ENCODE measurements around the gene HHAT.
A peak's percentile ranks its signal among the peaks of the same experiment; 100 is the strongest.

The HHAT gene

DNA sequence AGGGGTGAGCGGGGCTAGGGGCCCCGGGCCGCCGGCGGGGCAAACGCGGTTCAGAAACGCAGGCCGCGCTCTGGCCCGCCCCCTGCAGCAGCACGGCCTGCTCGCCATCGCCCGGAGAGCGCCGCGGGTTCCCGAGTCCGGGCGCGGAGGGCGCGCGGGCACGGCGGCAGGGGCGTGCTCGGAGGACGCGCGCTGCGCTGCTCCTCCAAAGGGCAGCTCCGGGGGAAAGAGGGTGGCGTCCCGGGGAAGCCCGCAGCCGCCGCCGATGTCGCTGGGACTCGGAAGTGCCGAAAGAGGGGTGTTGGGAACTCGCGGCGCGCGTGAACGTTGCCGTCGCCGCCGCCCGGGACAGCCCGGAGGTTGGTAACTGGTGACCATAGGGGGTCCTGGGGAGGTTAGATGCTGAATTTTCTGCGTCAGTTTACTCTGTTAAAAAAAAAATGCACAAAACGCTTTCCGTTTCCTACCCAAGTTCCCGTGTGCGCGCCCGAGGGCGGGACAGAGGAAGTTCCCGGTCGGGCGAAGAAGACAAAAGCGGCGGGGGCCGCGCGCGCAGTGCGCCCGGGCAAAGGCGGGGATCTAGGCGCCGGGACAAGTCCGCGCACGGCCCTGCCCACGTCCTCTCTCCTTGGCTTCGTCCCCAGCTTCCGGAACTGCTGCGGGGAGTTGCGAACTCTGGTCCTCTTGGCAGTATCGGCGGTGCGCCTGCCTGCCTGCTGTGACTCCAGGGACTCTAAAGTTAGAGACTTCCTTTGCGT lies at the start of gene HHAT:
HHAT (plus strand) TSS at position 157 of the 758 bp plus-strand sequence. CDS start 20,074 bp downstream, outside the sequence.
- Histone ChIP-seq H3K9me3 (ENCODE audit: control insufficient read depth, insufficient read depth, low read depth, low read length) (no peaks in the 10 kb centered on the region), H3K4me1 (ENCODE audit: control insufficient read depth, insufficient read depth, low read length) (peaks cover 8% of the 10 kb centered on the region; the same call in 1 of the 2 replicates)

DNA sequence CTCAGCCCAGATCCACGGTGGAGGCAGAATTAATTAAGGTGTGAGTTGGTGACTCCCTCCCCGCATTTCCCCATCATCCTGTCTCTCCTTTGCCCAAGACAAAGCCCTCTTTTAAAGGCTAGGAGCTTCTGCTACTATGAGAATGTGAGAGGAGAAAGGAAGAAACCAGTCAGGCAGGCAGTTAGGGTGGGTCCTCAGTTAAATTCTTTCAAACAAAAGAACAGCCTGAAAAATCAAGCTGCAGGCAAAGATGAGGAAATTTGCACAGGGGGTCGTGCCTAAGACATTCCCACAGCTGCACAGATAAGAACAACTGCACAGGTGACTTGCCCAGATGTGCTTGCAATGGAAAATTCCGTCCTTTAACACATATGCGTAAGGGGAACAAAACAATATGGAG lies 48.5 kb upstream of the HHAT start:
- no peak overlapping the region for H3K9ac ChIP-seq (ENCODE audit: low read length)
- H3K27ac ChIP-seq (ENCODE audit: low read depth, low read length): no peak overlapping the region
- no peaks in the 10 kb centered on the region for H3K36me3 ChIP-seq (ENCODE audit: control insufficient read depth, insufficient read depth, low read length)
- H3K27me3 ChIP-seq (ENCODE audit: control insufficient read depth, insufficient read depth, low read length): no peaks in the 10 kb centered on the region
- H3K9me3 ChIP-seq (ENCODE audit: control insufficient read depth, insufficient read depth, low read depth, low read length): peaks cover 40% of the 10 kb centered on the region
- no peak overlapping the region for H3K4me3 ChIP-seq (ENCODE audit: low read depth, low read length)
- H3K4me1 ChIP-seq (ENCODE audit: control insufficient read depth, insufficient read depth, low read length): no peaks in the 10 kb centered on the region

More for the DNA sequence above, at the start of gene HHAT:
- peaks cover 76% of the 10 kb centered on the region for H3K27me3 ChIP-seq (ENCODE audit: control insufficient read depth, insufficient read depth, low read length)
- H3K4me3 ChIP-seq (ENCODE audit: low read depth, low read length): peak within 1 kb of the TSS; percentile 96
- peak within 1 kb of the TSS; percentile 88 for H3K9ac ChIP-seq (ENCODE audit: low read length)
- no peaks in the 10 kb centered on the region for H3K36me3 ChIP-seq (ENCODE audit: control insufficient read depth, insufficient read depth, low read length)
- H3K27ac ChIP-seq (ENCODE audit: low read depth, low read length): no peak within 1 kb of the TSS

DNA sequence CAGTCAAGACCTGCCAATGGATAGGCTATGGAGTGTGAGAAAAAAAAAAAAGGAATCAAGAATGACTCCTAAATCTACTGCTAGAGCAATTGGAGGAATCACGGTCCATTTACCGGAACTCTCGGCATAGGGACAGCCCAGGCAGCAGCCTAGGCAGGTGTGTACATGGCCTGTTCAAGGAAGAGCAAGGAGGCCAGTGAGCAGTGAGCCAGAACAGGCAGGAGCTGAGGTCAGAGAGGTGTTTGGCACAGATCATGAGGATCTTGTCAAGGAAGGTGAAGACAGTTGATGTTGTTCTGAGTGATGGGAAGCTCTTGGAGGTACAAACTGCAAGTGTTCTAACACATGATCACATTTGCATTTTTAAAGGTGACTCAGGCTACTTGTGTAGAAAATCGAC lies 40.6 kb upstream of the HHAT start:
- Histone ChIP-seq H3K4me1 (ENCODE audit: control insufficient read depth, insufficient read depth, low read length) (peaks cover 9% of the 10 kb centered on the region; the same call in 1 of the 2 replicates), H3K4me3 (ENCODE audit: low read depth, low read length) (no peak overlapping the region), H3K9me3 (ENCODE audit: control insufficient read depth, insufficient read depth, low read depth, low read length) (no peaks in the 10 kb centered on the region), H3K36me3 (ENCODE audit: control insufficient read depth, insufficient read depth, low read length) (no peaks in the 10 kb centered on the region), H3K27me3 (ENCODE audit: control insufficient read depth, insufficient read depth, low read length) (peaks cover 33% of the 10 kb centered on the region), H3K27ac (ENCODE audit: low read depth, low read length) (no peak overlapping the region), H3K9ac (ENCODE audit: low read length) (no peak overlapping the region)

DNA sequence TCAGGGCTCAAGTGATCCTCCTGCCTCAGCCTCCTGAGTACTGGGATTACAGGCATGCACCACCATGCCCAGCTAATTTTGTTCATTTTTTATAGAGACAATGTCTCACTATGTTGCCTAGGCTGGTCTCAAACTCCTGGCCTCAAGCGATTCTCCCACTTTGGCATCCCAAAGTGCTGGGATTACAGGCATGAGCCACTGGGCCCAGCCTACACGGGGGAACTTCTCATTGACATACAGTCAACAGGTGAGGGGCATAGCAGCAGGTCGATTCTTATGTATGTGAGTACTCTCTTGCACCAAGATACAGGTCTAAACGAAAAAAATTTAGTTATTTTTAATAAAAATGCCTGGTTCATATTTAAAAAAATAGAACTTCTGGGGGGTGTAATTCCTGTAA lies 39.5 kb upstream of the HHAT start:
- H3K27ac ChIP-seq (ENCODE audit: low read depth, low read length): no peak overlapping the region
- H3K36me3 ChIP-seq (ENCODE audit: control insufficient read depth, insufficient read depth, low read length): no peaks in the 10 kb centered on the region
- peaks cover 38% of the 10 kb centered on the region for H3K27me3 ChIP-seq (ENCODE audit: control insufficient read depth, insufficient read depth, low read length)
- H3K4me3 ChIP-seq (ENCODE audit: low read depth, low read length): no peak overlapping the region
- no peak overlapping the region for H3K9ac ChIP-seq (ENCODE audit: low read length)
- H3K4me1 ChIP-seq (ENCODE audit: control insufficient read depth, insufficient read depth, low read length): peaks cover 15% of the 10 kb centered on the region; the same call in 1 of the 2 replicates
- no peaks in the 10 kb centered on the region for H3K9me3 ChIP-seq (ENCODE audit: control insufficient read depth, insufficient read depth, low read depth, low read length)

DNA sequence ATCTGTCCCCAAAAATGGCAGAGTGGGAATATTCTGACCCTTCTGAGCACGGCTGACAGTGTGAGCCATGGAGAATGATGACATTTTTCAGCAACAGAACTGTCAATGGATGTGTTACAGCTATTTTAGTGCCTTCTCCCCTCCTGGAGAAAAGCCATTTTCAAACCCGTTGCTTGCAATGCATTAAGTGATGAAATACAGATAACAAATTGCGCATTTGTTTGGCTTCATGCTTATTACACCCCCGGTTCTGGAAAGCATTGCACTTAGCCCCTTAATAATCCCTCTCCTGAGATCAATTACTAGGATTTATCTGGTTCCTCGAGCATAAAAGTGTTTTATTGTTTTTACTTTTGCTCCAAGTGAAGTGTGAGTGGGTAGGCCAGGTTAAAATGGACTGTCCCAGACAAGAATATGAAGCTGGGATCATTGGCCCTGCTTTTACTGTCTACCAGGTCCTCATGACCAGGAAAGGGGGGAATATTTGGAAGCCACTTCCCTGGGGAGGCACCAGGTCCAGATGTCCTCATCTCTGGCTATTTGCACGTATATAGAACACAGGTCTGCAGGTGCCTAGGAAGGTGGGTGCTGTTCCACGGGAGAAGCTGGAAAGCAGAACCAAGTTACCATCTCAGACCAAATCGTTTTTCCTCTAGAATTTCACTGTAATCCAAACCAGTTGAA lies 37.5 kb upstream of the HHAT start:
- Histone ChIP-seq H3K9ac (ENCODE audit: low read length) (no peak overlapping the region), H3K27me3 (ENCODE audit: control insufficient read depth, insufficient read depth, low read length) (peaks cover 38% of the 10 kb centered on the region), H3K4me3 (ENCODE audit: low read depth, low read length) (no peak overlapping the region), H3K9me3 (ENCODE audit: control insufficient read depth, insufficient read depth, low read depth, low read length) (no peaks in the 10 kb centered on the region), H3K27ac (ENCODE audit: low read depth, low read length) (no peak overlapping the region), H3K36me3 (ENCODE audit: control insufficient read depth, insufficient read depth, low read length) (no peaks in the 10 kb centered on the region), H3K4me1 (ENCODE audit: control insufficient read depth, insufficient read depth, low read length) (peaks cover 31% of the 10 kb centered on the region)

DNA sequence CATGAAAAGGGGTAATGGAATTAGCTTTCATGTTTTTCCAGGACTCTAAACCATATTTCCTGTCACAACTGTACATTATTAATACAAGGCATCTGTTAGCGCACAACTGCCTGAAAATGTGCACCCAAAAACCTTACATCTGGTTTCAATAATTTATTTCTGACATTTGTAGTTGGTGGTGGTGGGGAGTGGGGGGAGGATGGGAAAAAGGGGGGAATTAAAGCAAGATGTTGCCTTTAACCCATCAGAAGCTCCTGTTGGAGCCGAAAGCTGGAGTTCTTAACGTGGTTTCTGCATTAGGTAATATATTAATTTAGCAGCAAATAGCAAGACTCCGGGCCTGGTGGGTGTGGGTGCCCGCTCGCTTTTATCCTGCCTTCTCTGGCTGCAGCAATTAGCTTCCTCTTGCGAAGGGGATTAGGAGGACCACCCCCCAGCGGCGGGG lies 36.9 kb upstream of the HHAT start:
- Histone ChIP-seq H3K4me3 (ENCODE audit: low read depth, low read length) (peak overlapping the region; percentile 54), H3K27ac (ENCODE audit: low read depth, low read length) (peak overlapping the region; percentile 68; the same call in 1 of the 2 replicates), H3K36me3 (ENCODE audit: control insufficient read depth, insufficient read depth, low read length) (no peaks in the 10 kb centered on the region), H3K27me3 (ENCODE audit: control insufficient read depth, insufficient read depth, low read length) (peaks cover 38% of the 10 kb centered on the region), H3K9ac (ENCODE audit: low read length) (peak overlapping the region; percentile 64), H3K9me3 (ENCODE audit: control insufficient read depth, insufficient read depth, low read depth, low read length) (no peaks in the 10 kb centered on the region), H3K4me1 (ENCODE audit: control insufficient read depth, insufficient read depth, low read length) (peaks cover 31% of the 10 kb centered on the region)

DNA sequence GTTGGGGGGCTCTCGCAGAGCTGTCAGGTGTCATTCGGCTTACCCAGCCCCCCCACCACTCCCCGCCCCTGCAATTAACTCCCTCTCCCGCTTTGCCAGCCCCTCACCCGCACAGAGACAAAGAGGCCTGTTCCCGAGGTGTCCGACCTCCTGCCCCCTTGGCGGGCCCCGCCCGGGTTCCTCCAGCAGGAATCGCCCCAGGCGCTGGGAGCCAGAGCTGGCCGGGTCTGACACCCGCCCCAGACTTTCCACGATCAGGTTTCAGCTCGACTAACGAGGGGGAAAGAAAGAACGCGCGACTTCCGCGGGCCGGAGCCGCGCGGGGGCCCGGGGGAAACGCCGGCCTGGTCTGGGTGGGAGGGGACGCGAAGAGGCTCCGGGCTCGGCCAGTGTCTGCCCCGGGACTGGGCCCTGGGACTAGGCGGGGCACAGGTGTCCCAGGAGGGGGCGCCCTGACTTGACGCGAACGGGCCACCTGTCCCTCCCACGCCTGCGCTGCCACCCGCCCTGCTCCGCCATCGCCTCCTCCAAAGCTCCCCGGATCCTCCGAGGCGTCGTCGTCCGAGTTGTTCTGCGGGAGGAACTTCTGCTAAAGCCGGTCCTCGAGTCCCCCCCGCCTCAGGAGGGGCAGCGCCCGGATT lies 36.4 kb upstream of the HHAT start:
- no peaks in the 10 kb centered on the region for H3K36me3 ChIP-seq (ENCODE audit: control insufficient read depth, insufficient read depth, low read length)
- no peaks in the 10 kb centered on the region for H3K9me3 ChIP-seq (ENCODE audit: control insufficient read depth, insufficient read depth, low read depth, low read length)
- peaks cover 38% of the 10 kb centered on the region for H3K27me3 ChIP-seq (ENCODE audit: control insufficient read depth, insufficient read depth, low read length)
- H3K27ac ChIP-seq (ENCODE audit: low read depth, low read length): peak overlapping the region; percentile 68; the same call in 1 of the 2 replicates
- peak overlapping the region; percentile 64 for H3K9ac ChIP-seq (ENCODE audit: low read length)
- H3K4me1 ChIP-seq (ENCODE audit: control insufficient read depth, insufficient read depth, low read length): peaks cover 31% of the 10 kb centered on the region
- H3K4me3 ChIP-seq (ENCODE audit: low read depth, low read length): peak overlapping the region; percentile 54

DNA sequence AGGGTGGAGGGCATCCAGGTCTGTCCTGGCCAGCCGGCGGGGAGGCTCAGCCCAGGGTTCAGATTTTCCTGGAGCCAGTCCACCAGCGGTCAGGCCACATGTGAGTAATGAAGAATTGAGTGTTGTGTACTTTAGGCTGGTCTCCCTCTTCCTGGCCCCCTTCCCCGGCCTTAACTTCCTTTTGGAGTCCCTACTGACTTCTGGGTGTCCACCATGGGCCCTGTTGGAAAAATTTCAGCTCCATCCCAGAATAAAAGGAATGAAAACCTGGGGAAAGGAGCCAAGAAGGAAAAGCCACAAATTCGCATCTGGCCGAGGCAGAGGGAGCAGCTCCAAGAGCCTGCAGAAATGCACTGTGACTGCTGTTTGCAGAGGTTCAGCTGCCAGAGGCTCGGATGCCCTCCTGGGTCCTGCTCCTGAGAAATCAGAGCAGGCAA lies 35.5 kb upstream of the HHAT start:
- Histone ChIP-seq H3K36me3 (ENCODE audit: control insufficient read depth, insufficient read depth, low read length) (no peaks in the 10 kb centered on the region), H3K9ac (ENCODE audit: low read length) (peak overlapping the region; percentile 64), H3K4me3 (ENCODE audit: low read depth, low read length) (peak overlapping the region; percentile 54; the same call in 1 of the 2 replicates), H3K4me1 (ENCODE audit: control insufficient read depth, insufficient read depth, low read length) (peaks cover 31% of the 10 kb centered on the region), H3K9me3 (ENCODE audit: control insufficient read depth, insufficient read depth, low read depth, low read length) (no peaks in the 10 kb centered on the region), H3K27ac (ENCODE audit: low read depth, low read length) (no peak overlapping the region), H3K27me3 (ENCODE audit: control insufficient read depth, insufficient read depth, low read length) (peaks cover 34% of the 10 kb centered on the region)

DNA sequence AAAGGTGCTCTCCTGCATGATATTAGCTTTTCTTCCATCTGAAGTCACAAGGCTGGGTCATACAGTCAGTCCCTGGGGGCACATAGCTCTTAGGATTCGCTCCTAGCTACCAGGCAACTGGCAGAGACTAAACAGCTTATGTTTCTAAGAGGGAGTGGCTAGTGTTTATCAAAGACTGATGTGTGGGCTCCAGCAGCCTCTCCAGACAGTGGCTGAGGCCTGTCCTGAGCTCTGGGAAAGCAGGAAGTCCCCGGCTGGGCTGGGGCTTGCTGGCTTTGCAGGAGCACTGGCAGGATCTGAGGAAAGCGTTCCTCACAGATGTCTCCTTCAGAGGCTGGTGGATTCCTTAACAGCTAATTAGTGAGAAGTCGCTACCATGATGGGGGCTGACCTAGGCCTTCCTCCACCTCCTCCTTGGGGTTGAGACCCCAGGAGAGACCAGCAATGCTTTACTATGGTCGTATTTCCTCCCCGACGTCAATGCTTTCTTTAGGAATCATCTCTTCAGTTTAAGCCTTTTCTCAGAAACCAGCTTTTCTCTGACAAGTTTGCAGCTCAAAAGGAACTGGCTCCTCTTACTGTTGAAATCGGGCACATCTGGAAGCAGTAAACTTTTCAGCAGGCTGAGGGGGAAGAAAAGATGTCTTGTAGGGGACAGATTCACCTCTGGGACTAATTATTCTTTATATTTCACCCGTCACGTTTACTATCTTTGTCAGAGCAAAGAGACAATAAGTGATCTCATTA lies 33.5 kb upstream of the HHAT start:
- Histone ChIP-seq H3K4me1 (ENCODE audit: control insufficient read depth, insufficient read depth, low read length) (peaks cover 43% of the 10 kb centered on the region), H3K27ac (ENCODE audit: low read depth, low read length) (no peak overlapping the region; the same call in 1 of the 2 replicates), H3K9me3 (ENCODE audit: control insufficient read depth, insufficient read depth, low read depth, low read length) (no peaks in the 10 kb centered on the region; the same call in 1 of the 2 replicates), H3K27me3 (ENCODE audit: control insufficient read depth, insufficient read depth, low read length) (peaks cover 34% of the 10 kb centered on the region), H3K9ac (ENCODE audit: low read length) (peak overlapping the region; percentile 13), H3K36me3 (ENCODE audit: control insufficient read depth, insufficient read depth, low read length) (no peaks in the 10 kb centered on the region), H3K4me3 (ENCODE audit: low read depth, low read length) (no peak overlapping the region)

DNA sequence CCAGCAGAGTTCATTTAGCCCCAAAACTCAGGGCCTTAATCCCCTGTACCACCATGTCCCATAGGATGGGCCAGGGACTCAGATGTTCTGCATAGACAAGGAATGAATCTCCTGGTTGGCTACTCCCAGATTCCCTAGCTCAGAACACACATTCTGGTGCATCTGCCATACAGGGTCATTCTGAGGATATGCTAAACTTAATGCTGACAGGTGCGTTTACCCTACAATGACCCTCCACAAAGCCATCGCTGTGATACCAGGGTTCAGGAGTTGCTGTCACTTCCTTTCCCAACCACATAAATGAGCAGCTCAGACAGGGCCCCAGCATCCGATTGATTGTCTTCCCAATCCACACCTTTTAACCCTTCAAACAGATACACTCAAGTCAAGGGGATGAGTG lies 32.0 kb upstream of the HHAT start:
- Histone ChIP-seq H3K9ac (ENCODE audit: low read length) (no peak overlapping the region), H3K4me1 (ENCODE audit: control insufficient read depth, insufficient read depth, low read length) (peaks cover 53% of the 10 kb centered on the region), H3K27me3 (ENCODE audit: control insufficient read depth, insufficient read depth, low read length) (peaks cover 21% of the 10 kb centered on the region), H3K36me3 (ENCODE audit: control insufficient read depth, insufficient read depth, low read length) (no peaks in the 10 kb centered on the region), H3K27ac (ENCODE audit: low read depth, low read length) (no peak overlapping the region), H3K4me3 (ENCODE audit: low read depth, low read length) (no peak overlapping the region), H3K9me3 (ENCODE audit: control insufficient read depth, insufficient read depth, low read depth, low read length) (no peaks in the 10 kb centered on the region; the same call in 1 of the 2 replicates)
